Memory B cell (primary cell): ENCODE measurements around the gene SIPA1L3.

ENCODE experiments used
- ATAC-seq: fragments of 150-1000 bp; cut with Tn5 transposase; 2 replicates; pipeline ENCODE4 v1.10.0; 2021; ENCODE audit warnings: low read depth, mild to moderate bottlenecking, moderate library complexity
- DNase-seq, 2 donors: peaks; one replicate each; pipeline ENCODE4 v3.0.0; 2022; ENCODE audit warnings: low spot score in 2 of 2
- H3K27ac Mint-ChIP-seq: one replicate; pipeline ENCODE4 v1.8.0; 2022; ENCODE audit warnings: mild to moderate bottlenecking, moderate library complexity, mixed read lengths
- H3K27me3 Mint-ChIP-seq: one replicate; pipeline ENCODE4 v1.8.0; 2022; ENCODE audit warnings: mixed read lengths
- H3K36me3 Mint-ChIP-seq: one replicate; pipeline ENCODE4 v1.8.0; 2022; ENCODE audit warnings: mild to moderate bottlenecking, mixed read lengths
- H3K4me1 Mint-ChIP-seq: one replicate; pipeline ENCODE4 v1.8.0; 2022; ENCODE audit warnings: mixed read lengths
- H3K4me3 Mint-ChIP-seq: one replicate; pipeline ENCODE4 v1.8.0; 2022; ENCODE audit warnings: mild to moderate bottlenecking, moderate library complexity, mixed read lengths
- H3K9me3 Mint-ChIP-seq: one replicate; pipeline ENCODE4 v1.8.0; 2022; ENCODE audit warnings: mixed read lengths

SIPA1L3 gene

GRCh38 chr19:37926711-37927110 is 19.7 kb downstream of the SIPA1L3 start:
- peak overlapping the region; percentile 97 for H3K27ac Mint-ChIP-seq
- H3K9me3 Mint-ChIP-seq = no peaks in the 10 kb centered on the region
- peaks cover 7% of the 10 kb centered on the region for H3K36me3 Mint-ChIP-seq
- peak overlapping the region; percentile 68 for H3K4me3 Mint-ChIP-seq
- H3K27me3 Mint-ChIP-seq = no peaks in the 10 kb centered on the region
- H3K4me1 Mint-ChIP-seq = peaks cover 47% of the 10 kb centered on the region
- ATAC-seq (peak; percentile 5), DNase-seq (no peak)

GRCh38 chr19:37928527-37929286 is 21.7 kb downstream of the SIPA1L3 start:
- Mint-ChIP-seq H3K36me3 (peaks cover 7% of the 10 kb centered on the region), H3K27ac (peak overlapping the region; percentile 97), H3K4me1 (peaks cover 55% of the 10 kb centered on the region), H3K9me3 (no peaks in the 10 kb centered on the region), H3K27me3 (no peaks in the 10 kb centered on the region), H3K4me3 (peak overlapping the region; percentile 77)
- peak; percentile 51 to 66 for DNase-seq
- peak; percentile 94 for ATAC-seq

- H3K27ac Mint-ChIP-seq = peak overlapping the region; percentile 97
- peaks cover 59% of the 10 kb centered on the region for H3K4me1 Mint-ChIP-seq
Observed at GRCh38 chr19:37929355-37929923, 22.4 kb downstream of the SIPA1L3 start.

GRCh38 chr19:37930416-37930815 is 23.4 kb downstream of the SIPA1L3 start:
- ATAC-seq = no peak
- no peaks in the 10 kb centered on the region for H3K9me3 Mint-ChIP-seq
- no peak overlapping the region for H3K27ac Mint-ChIP-seq
- peaks cover 54% of the 10 kb centered on the region for H3K4me1 Mint-ChIP-seq
- peaks cover 12% of the 10 kb centered on the region for H3K36me3 Mint-ChIP-seq
- H3K27me3 Mint-ChIP-seq = no peaks in the 10 kb centered on the region
- H3K4me3 Mint-ChIP-seq = no peak overlapping the region
- DNase-seq = no peak

More at GRCh38 chr19:37929355-37929923, 22.4 kb downstream of the SIPA1L3 start:
- no peaks in the 10 kb centered on the region for H3K27me3 Mint-ChIP-seq
- peaks cover 11% of the 10 kb centered on the region for H3K36me3 Mint-ChIP-seq
- no peak for DNase-seq
- no peaks in the 10 kb centered on the region for H3K9me3 Mint-ChIP-seq
- no peak for ATAC-seq
- H3K4me3 Mint-ChIP-seq = no peak overlapping the region

- Mint-ChIP-seq H3K4me1 (peaks cover 45% of the 10 kb centered on the region), H3K36me3 (peaks cover 17% of the 10 kb centered on the region), H3K9me3 (no peaks in the 10 kb centered on the region), H3K4me3 (peak overlapping the region; percentile 77), H3K27me3 (no peaks in the 10 kb centered on the region), H3K27ac (peak overlapping the region; percentile 85)
- ATAC-seq = peak; percentile 18
- peak in 1 of 2 donors; percentile 37 for DNase-seq
Observed at GRCh38 chr19:37931881-37932655, 25.1 kb downstream of the SIPA1L3 start.

GRCh38 chr19:37932985-37933936 is 26.3 kb downstream of the SIPA1L3 start:
- no peaks in the 10 kb centered on the region for H3K27me3 Mint-ChIP-seq
- peaks cover 17% of the 10 kb centered on the region for H3K36me3 Mint-ChIP-seq
- H3K27ac Mint-ChIP-seq = peak overlapping the region; percentile 85
- DNase-seq (no peak), ATAC-seq (no peak)
- H3K9me3 Mint-ChIP-seq = no peaks in the 10 kb centered on the region
- peak overlapping the region; percentile 77 for H3K4me3 Mint-ChIP-seq
- H3K4me1 Mint-ChIP-seq = peaks cover 39% of the 10 kb centered on the region

- Mint-ChIP-seq H3K4me3 (peak overlapping the region; percentile 77), H3K27ac (peak overlapping the region; percentile 85), H3K27me3 (no peaks in the 10 kb centered on the region), H3K4me1 (peaks cover 36% of the 10 kb centered on the region), H3K9me3 (no peaks in the 10 kb centered on the region), H3K36me3 (peaks cover 19% of the 10 kb centered on the region)
- DNase-seq (no peak), ATAC-seq (no peak)
Observed at GRCh38 chr19:37933937-37934358, 26.9 kb downstream of the SIPA1L3 start.

- H3K4me1 Mint-ChIP-seq = peaks cover 39% of the 10 kb centered on the region
- no peak overlapping the region for H3K4me3 Mint-ChIP-seq
- H3K27me3 Mint-ChIP-seq = no peaks in the 10 kb centered on the region
- no peak for DNase-seq
- peaks cover 23% of the 10 kb centered on the region for H3K36me3 Mint-ChIP-seq
- H3K9me3 Mint-ChIP-seq = no peaks in the 10 kb centered on the region
- ATAC-seq = no peak
- H3K27ac Mint-ChIP-seq = no peak overlapping the region
Observed at GRCh38 chr19:37935341-37935740, 28.3 kb downstream of the SIPA1L3 start.

GRCh38 chr19:37936166-37936565 is 29.2 kb downstream of the SIPA1L3 start:
- Mint-ChIP-seq H3K4me3 (no peak overlapping the region), H3K9me3 (no peaks in the 10 kb centered on the region), H3K27me3 (no peaks in the 10 kb centered on the region), H3K4me1 (peaks cover 42% of the 10 kb centered on the region), H3K27ac (no peak overlapping the region), H3K36me3 (peaks cover 25% of the 10 kb centered on the region)
- no peak for ATAC-seq
- DNase-seq = no peak

- no peaks in the 10 kb centered on the region for H3K9me3 Mint-ChIP-seq
- ATAC-seq (no peak), DNase-seq (no peak)
- H3K4me1 Mint-ChIP-seq = peaks cover 46% of the 10 kb centered on the region
- no peaks in the 10 kb centered on the region for H3K27me3 Mint-ChIP-seq
- no peak overlapping the region for H3K27ac Mint-ChIP-seq
- peaks cover 25% of the 10 kb centered on the region for H3K36me3 Mint-ChIP-seq
- H3K4me3 Mint-ChIP-seq = no peak overlapping the region
Observed at GRCh38 chr19:37936886-37937285, 29.9 kb downstream of the SIPA1L3 start.

- DNase-seq = no peak
- Mint-ChIP-seq H3K27me3 (no peaks in the 10 kb centered on the region), H3K9me3 (no peaks in the 10 kb centered on the region), H3K4me3 (no peak overlapping the region), H3K4me1 (peaks cover 45% of the 10 kb centered on the region), H3K36me3 (peaks cover 29% of the 10 kb centered on the region), H3K27ac (no peak overlapping the region)
- ATAC-seq = no peak
Observed at GRCh38 chr19:37938353-37938752, 31.3 kb downstream of the SIPA1L3 start.

GRCh38 chr19:37941782-37942515 is 34.9 kb downstream of the SIPA1L3 start:
- H3K27ac Mint-ChIP-seq = peak overlapping the region; percentile 35
- H3K4me1 Mint-ChIP-seq = peaks cover 30% of the 10 kb centered on the region
- H3K27me3 Mint-ChIP-seq = no peaks in the 10 kb centered on the region
- peaks cover 12% of the 10 kb centered on the region for H3K36me3 Mint-ChIP-seq
- H3K9me3 Mint-ChIP-seq = no peaks in the 10 kb centered on the region
- ATAC-seq (no peak), DNase-seq (no peak)
- no peak overlapping the region for H3K4me3 Mint-ChIP-seq

GRCh38 chr19:37942516-37942902 is 35.5 kb downstream of the SIPA1L3 start:
- peaks cover 14% of the 10 kb centered on the region for H3K36me3 Mint-ChIP-seq
- no peak for ATAC-seq
- no peaks in the 10 kb centered on the region for H3K9me3 Mint-ChIP-seq
- no peaks in the 10 kb centered on the region for H3K27me3 Mint-ChIP-seq
- no peak overlapping the region for H3K27ac Mint-ChIP-seq
- no peak overlapping the region for H3K4me3 Mint-ChIP-seq
- H3K4me1 Mint-ChIP-seq = peaks cover 33% of the 10 kb centered on the region
- DNase-seq = no peak
